GM12878 (cell line): ENCODE data around the gene BLCAP. TPM values are rescaled to one million over a fixed set of nuclear protein-coding genes. Genes with fewer than 3 reads are reported as not detected.

Experiments used
- ATAC-seq: fragments of 200-7000 bp; cut with Tn5 transposase; 3 replicates; pipeline ENCODE4 v1.9.1; 2020; ENCODE audit warnings: mild to moderate bottlenecking, moderate library complexity
- BruUV-seq: library from RNA; stranded (reverse); fragments of 400-500 nt; replicated peaks from 2 replicates; lab custom pipeline; 2021; lab: Mats Ljungman, UMichigan
- CTCF ChIA-PET: fragments of 300-600 bp; sonication (Branson Sonifier 250); formaldehyde crosslinking; extraction: SDS; loops from one replicate; lab custom pipeline; 2021; ENCODE audit warnings: inconsistent platforms; lab: Yijun Ruan, JAX
- POLR2A ChIA-PET: fragments of 350-600 bp; formaldehyde crosslinking; extraction: SDS; loops from one replicate; lab custom pipeline; 2021; ENCODE audit warnings: inconsistent platforms; lab: Charles Lee
- RAD21 ChIA-PET: fragments of 300-600 bp; sonication (Branson Sonifier 250); formaldehyde crosslinking; loops from one replicate; lab custom pipeline; 2023; ENCODE audit warnings: antibody characterized with exemption; ENCODE audit not compliant: unreplicated experiment; lab: Charles Lee
- SMC1A ChIA-PET: fragments of 300-600 bp; sonication (Branson Sonifier 250); formaldehyde crosslinking; loops from one replicate; lab custom pipeline; 2023; ENCODE audit not compliant: unreplicated experiment, uncharacterized antibody; lab: Charles Lee
- DNase-seq: peaks from one replicate; pipeline ENCODE4 v3.0.0-alpha.2; 2011; ENCODE audit warnings: low read depth, low spot score
- FAIRE-seq: peaks from 3 replicates; lab custom pipeline; 2011; peaks lifted over from hg19 to GRCh38; lab: Jason Lieb, UNC
- H2AFZ ChIP-seq: 2 replicates; pipeline ENCODE4 v1.6.0; 2011; ENCODE audit warnings: low read depth, low read length, control low read depth; ENCODE audit not compliant: control insufficient read depth
- H3K27ac ChIP-seq: 2 replicates; pipeline ENCODE4 v1.5.1; 2011; ENCODE audit warnings: control low read depth; ENCODE audit not compliant: control insufficient read depth, insufficient read depth
- H3K27me3 ChIP-seq, 2 experiments: replicated peaks in 1 of 2; 2 replicates each; pipeline versions ENCODE4 v1.6.0 to v1.6.1; 2011; ENCODE audit warnings: low read length in 1 of 2; ENCODE audit not compliant: control insufficient read depth in 2 of 2, insufficient read depth in 2 of 2
- H3K36me3 ChIP-seq, 2 experiments: 2 replicates each; pipeline ENCODE4 v1.5.1; 2011; ENCODE audit warnings: low read length in 1 of 2; ENCODE audit not compliant: control insufficient read depth in 2 of 2, insufficient read depth in 2 of 2
- H3K4me1 ChIP-seq: 2 replicates; pipeline ENCODE4 v1.6.1; 2011; ENCODE audit warnings: mild to moderate bottlenecking, low read length, moderate library complexity, mixed read lengths; ENCODE audit not compliant: control insufficient read depth, insufficient read depth
- H3K4me2 ChIP-seq: 2 replicates; pipeline ENCODE4 v1.6.0; 2011; ENCODE audit warnings: control low read depth; ENCODE audit not compliant: control insufficient read depth, insufficient read depth
- H3K4me3 ChIP-seq: fragments of 200-600 bp; sonication (generic); 2 replicates; pipeline ENCODE4 v1.5.1; 2016
- H3K79me2 ChIP-seq: 2 replicates; pipeline ENCODE4 v1.6.0; 2011; ENCODE audit warnings: low read length; ENCODE audit not compliant: control insufficient read depth, insufficient read depth
- H3K9ac ChIP-seq: 2 replicates; pipeline ENCODE4 v1.8.0; 2011; ENCODE audit warnings: low read length, control low read depth, mixed read lengths; ENCODE audit not compliant: control insufficient read depth, insufficient read depth
- H3K9me3 ChIP-seq: replicated peaks from 3 replicates; pipeline ENCODE4 v1.5.1; 2011; ENCODE audit warnings: mild to moderate bottlenecking, low read length; ENCODE audit not compliant: control insufficient read depth, insufficient read depth
- H4K20me1 ChIP-seq: 2 replicates; pipeline ENCODE4 v1.6.0; 2011; ENCODE audit not compliant: control insufficient read depth, insufficient read depth
- BRCA1 ChIP-seq: IDR thresholded peaks from 2 replicates; pipeline ENCODE4 v1.6.1; 2011; ENCODE audit warnings: low read depth, low read length, improper control_type of control experiment
- IRF4 ChIP-seq: IDR thresholded peaks from 2 replicates; pipeline ENCODE4 v1.6.1; 2011; ENCODE audit warnings: low read depth, low read length
- KAT2A ChIP-seq: conservative IDR thresholded peaks from 2 replicates; pipeline ENCODE4 v1.6.1; 2011; ENCODE audit warnings: low read depth, low read length; ENCODE audit not compliant: control insufficient read depth
- MLLT1 ChIP-seq: fragments of 450-650 bp; IDR thresholded peaks from 2 replicates; pipeline ENCODE4 v1.6.1; 2016; ENCODE audit warnings: mild to moderate bottlenecking
- NFIC ChIP-seq: IDR thresholded peaks from 2 replicates; pipeline ENCODE4 v1.6.1; 2012; ENCODE audit warnings: low read depth, mild to moderate bottlenecking, inconsistent platforms, low read length, moderate library complexity
- SUPT20H ChIP-seq: IDR thresholded peaks from 2 replicates; pipeline ENCODE4 v1.6.1; 2011; ENCODE audit warnings: low read depth, mild to moderate bottlenecking, low read length, moderate library complexity, borderline replicate concordance; ENCODE audit not compliant: control insufficient read depth
- WGBS: methylation state at CpG from one replicate; pipeline ENCODE4 v1.1.6; 2016; ENCODE audit warnings: low lambda C conversion rate; ENCODE audit not compliant: insufficient replicate concordance, insufficient coverage; ENCODE audit errors: missing lambda C conversion rate; 5-methylcytosine and 5-hydroxymethylcytosine counted together
- in situ Hi-C: fragments of 300-500 bp; cut with MboI; formaldehyde crosslinking; loops from 9 replicates; pipeline ENCODE4 v1.14.3; 2018; ENCODE audit warnings: mixed read lengths
- intact Hi-C: fragments of 100-400 bp; cut with micrococcal nuclease; formaldehyde crosslinking; loops from one replicate; pipeline ENCODE4 v1.14.2; 2022; ENCODE audit not compliant: unreplicated experiment
- polyA plus RNA-seq, 11 experiments: library from polyadenylated mRNA; depleted of rRNA in 4 of 11; unstranded in 6 of 11; stranded (reverse) in 5 of 11; fragments of >200 nt; fragmentation: Nextera tagmentation in 4 of 11; fragmentation: Illumina TruSeq in 1 of 11; extraction: Ambion mirVana in 4 of 11; extraction: Trizol in 1 of 11; gene quantifications; 1 replicate in 1 of 11; 2 replicates in 10 of 11; pipeline versions ENCODE4 v1.2.1 to v1.2.3, GENCODE V29; 2011 to 2016; ENCODE audit warnings: inconsistent platforms in 2 of 11, missing spikeins in 2 of 11, low read depth in 1 of 11
- total RNA-seq, 4 experiments: library from RNA; depleted of rRNA in 3 of 4; stranded (reverse); fragments of >200 nt in 3 of 4; fragmentation: Illumina TruSeq in 1 of 4; extraction: Trizol in 1 of 4; gene quantifications; 2 replicates each; pipeline versions ENCODE4 v1.2.1 to v1.2.3, GENCODE V29; 2013 to 2021
- TF ChIP-seq, protein P1 (sequence below), 3 experiments: IDR thresholded peaks in 2 of 3; conservative IDR thresholded peaks in 1 of 3; 2 replicates each; pipeline ENCODE4 v1.5.1; 2011; ENCODE audit warnings: low read depth in 3 of 3, low read length in 3 of 3, mild to moderate bottlenecking in 3 of 3, control low read depth in 2 of 3, moderate library complexity in 2 of 3, inconsistent platforms in 1 of 3, mixed read lengths in 1 of 3; ENCODE audit not compliant: control insufficient read depth in 2 of 3, insufficient read depth in 1 of 3; ENCODE audit errors: extremely low read depth in 1 of 3
- TF ChIP-seq, protein P2 (sequence below): fragments of 450-650 bp; IDR thresholded peaks from 2 replicates; pipeline ENCODE4 v1.6.1; 2016; ENCODE audit warnings: mild to moderate bottlenecking, moderate library complexity, borderline replicate concordance

Gene BLCAP
- total and polyA plus RNA-seq, 10 of the 15 experiments (the other 5 are each of a cell fraction or from before 2014, with no cell fraction given) = 24.6 to 62.3 (median 47.3) TPM

DNA sequence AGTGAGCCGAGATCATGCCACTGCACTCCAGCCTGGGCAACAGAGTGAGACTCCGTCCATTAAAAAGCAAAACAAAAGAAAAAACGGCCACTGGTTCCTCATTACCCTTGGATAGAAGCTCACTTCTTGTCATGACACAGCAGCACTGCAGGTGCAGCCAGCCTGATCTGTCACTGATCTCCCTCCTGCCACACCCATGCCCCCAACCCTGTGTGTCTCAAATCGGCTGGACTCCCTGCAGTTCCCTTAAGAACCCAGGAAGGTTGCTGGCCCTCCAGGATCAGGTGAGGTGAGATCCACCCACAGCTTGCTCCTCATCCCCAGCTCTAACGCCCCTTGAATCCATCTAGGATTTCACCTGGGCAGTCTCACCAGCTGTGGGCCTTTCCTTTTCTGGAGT lies 32.9 kb downstream of the BLCAP start:
- Histone ChIP-seq H3K4me2 (no peak overlapping the region), H3K9me3 (no peaks in the 10 kb centered on the region), H3K27ac (no peak overlapping the region), H4K20me1 (no peaks in the 10 kb centered on the region), H2AFZ (no peak overlapping the region), H3K36me3 (0 out of 4 replicates have a peak, but pooled peaks cover 0 to 4% of the 10 kb centered on the region in 2 experiments), H3K79me2 (no peaks in the 10 kb centered on the region), H3K4me1 (no peaks in the 10 kb centered on the region), H3K9ac (no peak overlapping the region), H3K27me3 (no peaks in the 10 kb centered on the region), H3K4me3 (no peak overlapping the region)
- SMC1A ChIA-PET = interaction anchor here (0.7 to 1.6 kb wide), 5 partner anchors 11 to 254 kb away, joined by 3 to 4 read pairs (median 3); no protein-coding TSS in a partner anchor
- POLR2A ChIA-PET = interaction anchor here (0.5 kb wide), 1 partner anchor 272 kb away, joined by 4 read pairs; no protein-coding TSS in a partner anchor
- CTCF ChIA-PET = interaction anchor here (1.0 kb wide), 1 partner anchor 299 kb away, joined by 3 read pairs; no protein-coding TSS in a partner anchor
- WGBS = 99% methylated on average over 5 of the region's 5 CpGs
- RAD21 ChIA-PET = interaction anchor here (0.9 kb wide), 1 partner anchor 41 kb away, joined by 3 read pairs; no protein-coding TSS in a partner anchor
- no TSS peak for BruUV-seq
- FAIRE-seq (no peak), DNase-seq (no peak), ATAC-seq (no peak)
- in situ Hi-C loops (no loop called here), intact Hi-C loops (no loop called here)
- TF ChIP-seq BRCA1 = no peak
- TF ChIP-seq KAT2A = no peak
- TF ChIP-seq, protein P1, sequence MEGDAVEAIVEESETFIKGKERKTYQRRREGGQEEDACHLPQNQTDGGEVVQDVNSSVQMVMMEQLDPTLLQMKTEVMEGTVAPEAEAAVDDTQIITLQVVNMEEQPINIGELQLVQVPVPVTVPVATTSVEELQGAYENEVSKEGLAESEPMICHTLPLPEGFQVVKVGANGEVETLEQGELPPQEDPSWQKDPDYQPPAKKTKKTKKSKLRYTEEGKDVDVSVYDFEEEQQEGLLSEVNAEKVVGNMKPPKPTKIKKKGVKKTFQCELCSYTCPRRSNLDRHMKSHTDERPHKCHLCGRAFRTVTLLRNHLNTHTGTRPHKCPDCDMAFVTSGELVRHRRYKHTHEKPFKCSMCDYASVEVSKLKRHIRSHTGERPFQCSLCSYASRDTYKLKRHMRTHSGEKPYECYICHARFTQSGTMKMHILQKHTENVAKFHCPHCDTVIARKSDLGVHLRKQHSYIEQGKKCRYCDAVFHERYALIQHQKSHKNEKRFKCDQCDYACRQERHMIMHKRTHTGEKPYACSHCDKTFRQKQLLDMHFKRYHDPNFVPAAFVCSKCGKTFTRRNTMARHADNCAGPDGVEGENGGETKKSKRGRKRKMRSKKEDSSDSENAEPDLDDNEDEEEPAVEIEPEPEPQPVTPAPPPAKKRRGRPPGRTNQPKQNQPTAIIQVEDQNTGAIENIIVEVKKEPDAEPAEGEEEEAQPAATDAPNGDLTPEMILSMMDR (IDR thresholded peaks at IDR 0.05 in 2 of 3, conservative IDR thresholded peaks at IDR 0.05 in 1 of 3; ENCODE audit: control insufficient read depth in 2 of 3, extremely low read depth in 1 of 3, insufficient read depth in 1 of 3, low read depth in 3 of 3, low read length in 3 of 3) = no peak
- TF ChIP-seq IRF4 = no peak
- TF ChIP-seq MLLT1 = no peak
- no peak for TF ChIP-seq SUPT20H
- TF ChIP-seq NFIC = no peak
- TF ChIP-seq, protein P2, sequence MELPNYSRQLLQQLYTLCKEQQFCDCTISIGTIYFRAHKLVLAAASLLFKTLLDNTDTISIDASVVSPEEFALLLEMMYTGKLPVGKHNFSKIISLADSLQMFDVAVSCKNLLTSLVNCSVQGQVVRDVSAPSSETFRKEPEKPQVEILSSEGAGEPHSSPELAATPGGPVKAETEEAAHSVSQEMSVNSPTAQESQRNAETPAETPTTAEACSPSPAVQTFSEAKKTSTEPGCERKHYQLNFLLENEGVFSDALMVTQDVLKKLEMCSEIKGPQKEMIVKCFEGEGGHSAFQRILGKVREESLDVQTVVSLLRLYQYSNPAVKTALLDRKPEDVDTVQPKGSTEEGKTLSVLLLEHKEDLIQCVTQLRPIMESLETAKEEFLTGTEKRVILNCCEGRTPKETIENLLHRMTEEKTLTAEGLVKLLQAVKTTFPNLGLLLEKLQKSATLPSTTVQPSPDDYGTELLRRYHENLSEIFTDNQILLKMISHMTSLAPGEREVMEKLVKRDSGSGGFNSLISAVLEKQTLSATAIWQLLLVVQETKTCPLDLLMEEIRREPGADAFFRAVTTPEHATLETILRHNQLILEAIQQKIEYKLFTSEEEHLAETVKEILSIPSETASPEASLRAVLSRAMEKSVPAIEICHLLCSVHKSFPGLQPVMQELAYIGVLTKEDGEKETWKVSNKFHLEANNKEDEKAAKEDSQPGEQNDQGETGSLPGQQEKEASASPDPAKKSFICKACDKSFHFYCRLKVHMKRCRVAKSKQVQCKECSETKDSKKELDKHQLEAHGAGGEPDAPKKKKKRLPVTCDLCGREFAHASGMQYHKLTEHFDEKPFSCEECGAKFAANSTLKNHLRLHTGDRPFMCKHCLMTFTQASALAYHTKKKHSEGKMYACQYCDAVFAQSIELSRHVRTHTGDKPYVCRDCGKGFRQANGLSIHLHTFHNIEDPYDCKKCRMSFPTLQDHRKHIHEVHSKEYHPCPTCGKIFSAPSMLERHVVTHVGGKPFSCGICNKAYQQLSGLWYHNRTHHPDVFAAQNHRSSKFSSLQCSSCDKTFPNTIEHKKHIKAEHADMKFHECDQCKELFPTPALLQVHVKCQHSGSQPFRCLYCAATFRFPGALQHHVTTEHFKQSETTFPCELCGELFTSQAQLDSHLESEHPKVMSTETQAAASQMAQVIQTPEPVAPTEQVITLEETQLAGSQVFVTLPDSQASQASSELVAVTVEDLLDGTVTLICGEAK = no peak
